Heart left ventricle (tissue), 13 donors: ENCODE data around the gene SLC35E3.
"Not testable (repeated sequence)": the region's sequence is repeated elsewhere in the genome, so short reads cannot be mapped to it uniquely, and the experiment has no call there.

Experiments
- POLR2A ChIP-seq, 2 donors: fragments of 450-650 bp; IDR thresholded peaks; one replicate each; pipeline ENCODE4 v1.6.1; 2017; ENCODE audit warnings: antibody characterized with exemption in 2 of 2, mild to moderate bottlenecking in 2 of 2, moderate library complexity in 2 of 2
- TF ChIP-seq, protein P1 (sequence below), 12 donors: fragments of 200-600 bp; sonication (generic) in 4 of 12; IDR thresholded peaks; one replicate each; pipeline versions ENCODE4 v1.5.0 to v1.8.0; 2018 to 2022; ENCODE audit warnings: antibody characterized with exemption in 12 of 12, mild to moderate bottlenecking in 5 of 12
- donor health status: ischemic (EF 13 %, LVEDD 7.1; RV severe dilation, severe dysfunction).
- donor health status: DM: no; HTN: yes; CAD: no.
- donor health status: DM: no; HTN: no; CAD: no.
- donor health status: ischemic (EF 25% LVEDD 6.9; RV normal size, moderate dysfunction).
- donor health status: ischemic (EF 25% LVEDD 5.7; RV mildly dilated, moderate dysfunction).
- donor health status: ischemic (EF 35%, LVEDD 5.7; RV mildly dilated, moderate dysfunction).
- donor health status: nonischemic (EF 11% LVEDD 7.7; RV severe dilation, severe dysfunction).
- donor health status: DM: yes; HTN: yes; CAD: no.
- donor health status: PGD.
- donor health status: ischemic (EF 29% LVEDD 5.4; RV normal size, mild dysfunction).
- donor health status: nonischemic (EF 23%, LVEDD 6.1; RV moderate dilation, normal function).

DNA sequence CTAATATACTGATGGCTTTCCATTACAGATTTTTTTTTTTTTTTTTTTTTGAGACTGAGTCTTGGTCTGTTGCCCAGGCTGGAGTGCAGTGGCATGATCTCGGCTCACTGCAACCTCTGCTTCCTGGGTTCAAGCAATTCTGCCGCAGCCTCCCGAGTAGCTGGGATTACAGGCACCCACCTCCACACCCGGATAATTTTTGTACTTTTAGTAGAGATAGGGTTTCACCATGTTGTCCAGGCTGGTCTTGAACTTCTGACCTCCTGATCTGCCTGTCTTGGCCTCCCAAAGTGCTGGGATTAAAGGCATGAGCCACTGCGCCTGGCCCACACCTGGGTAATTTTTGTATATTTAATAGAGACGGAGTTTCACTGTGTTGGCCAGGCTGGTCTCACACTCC lies 65.6 kb downstream of the SLC35E3 start:
- TF ChIP-seq, protein P1, sequence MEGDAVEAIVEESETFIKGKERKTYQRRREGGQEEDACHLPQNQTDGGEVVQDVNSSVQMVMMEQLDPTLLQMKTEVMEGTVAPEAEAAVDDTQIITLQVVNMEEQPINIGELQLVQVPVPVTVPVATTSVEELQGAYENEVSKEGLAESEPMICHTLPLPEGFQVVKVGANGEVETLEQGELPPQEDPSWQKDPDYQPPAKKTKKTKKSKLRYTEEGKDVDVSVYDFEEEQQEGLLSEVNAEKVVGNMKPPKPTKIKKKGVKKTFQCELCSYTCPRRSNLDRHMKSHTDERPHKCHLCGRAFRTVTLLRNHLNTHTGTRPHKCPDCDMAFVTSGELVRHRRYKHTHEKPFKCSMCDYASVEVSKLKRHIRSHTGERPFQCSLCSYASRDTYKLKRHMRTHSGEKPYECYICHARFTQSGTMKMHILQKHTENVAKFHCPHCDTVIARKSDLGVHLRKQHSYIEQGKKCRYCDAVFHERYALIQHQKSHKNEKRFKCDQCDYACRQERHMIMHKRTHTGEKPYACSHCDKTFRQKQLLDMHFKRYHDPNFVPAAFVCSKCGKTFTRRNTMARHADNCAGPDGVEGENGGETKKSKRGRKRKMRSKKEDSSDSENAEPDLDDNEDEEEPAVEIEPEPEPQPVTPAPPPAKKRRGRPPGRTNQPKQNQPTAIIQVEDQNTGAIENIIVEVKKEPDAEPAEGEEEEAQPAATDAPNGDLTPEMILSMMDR (IDR thresholded peaks at IDR 0.05), result not testable (repeated sequence)
- TF ChIP-seq POLR2A (IDR thresholded peaks at IDR 0.05), result not testable (repeated sequence)
